Activated CD8-positive, alpha-beta T cell treated with anti-CD3 and anti-CD28 coated beads for 36 hours (primary cell): Measurements from ENCODE around the gene OR4Q2. TPM values are rescaled to one million over a fixed set of nuclear protein-coding genes. Genes with fewer than 3 reads are reported as not detected.

ENCODE experiments used
- ATAC-seq: fragments of 200-7000 bp; cut with Tn5 transposase; one replicate; pipeline ENCODE4 v1.10.0; 2021; ENCODE audit warnings: mild to moderate bottlenecking, moderate library complexity
- CTCF ChIA-PET: fragments of 350-600 bp; sonication (Branson Sonifier 250); formaldehyde crosslinking; loops from one replicate; lab custom pipeline; 2021; ENCODE audit warnings: antibody characterized with exemption; lab: Charles Lee
- POLR2A ChIA-PET: fragments of 350-600 bp; sonication (Branson Sonifier 250); formaldehyde crosslinking; loops from one replicate; lab custom pipeline; 2021; ENCODE audit warnings: antibody characterized with exemption; lab: Charles Lee
- DNase-seq: peaks from one replicate; pipeline ENCODE4 v3.0.0-alpha.2; 2020
- H3K27ac Mint-ChIP-seq: one replicate; pipeline ENCODE4 v1.8.0; 2021; ENCODE audit warnings: mild to moderate bottlenecking, mixed read lengths
- H3K27me3 Mint-ChIP-seq: one replicate; pipeline ENCODE4 v1.8.0; 2021; ENCODE audit warnings: mixed read lengths
- H3K36me3 Mint-ChIP-seq: one replicate; pipeline ENCODE4 v1.8.0; 2021; ENCODE audit warnings: low read depth, mixed read lengths
- H3K4me1 Mint-ChIP-seq: one replicate; pipeline ENCODE4 v1.8.0; 2021; ENCODE audit warnings: low read depth, mixed read lengths
- H3K4me3 Mint-ChIP-seq: one replicate; pipeline ENCODE4 v1.8.0; 2021; ENCODE audit warnings: mild to moderate bottlenecking, moderate library complexity, mixed read lengths
- H3K9me3 Mint-ChIP-seq: one replicate; pipeline ENCODE4 v1.8.0; 2021; ENCODE audit warnings: mixed read lengths
- intact Hi-C: fragments of 100-400 bp; cut with micrococcal nuclease; formaldehyde crosslinking; loops from one replicate; pipeline ENCODE4 v1.10.0; 2022
- total RNA-seq, 2 experiments: library from RNA; stranded (reverse); gene quantifications; one replicate each; pipeline ENCODE4 v1.2.3, GENCODE V29; 2021
- TF ChIP-seq, protein P1 (sequence below): fragments of 200-600 bp; IDR thresholded peaks from one replicate; pipeline ENCODE4 v1.8.0; 2022; ENCODE audit warnings: antibody characterized with exemption, mild to moderate bottlenecking

The OR4Q2 gene
- total RNA-seq, 2 experiments from 2014 or later = not detected

DNA sequence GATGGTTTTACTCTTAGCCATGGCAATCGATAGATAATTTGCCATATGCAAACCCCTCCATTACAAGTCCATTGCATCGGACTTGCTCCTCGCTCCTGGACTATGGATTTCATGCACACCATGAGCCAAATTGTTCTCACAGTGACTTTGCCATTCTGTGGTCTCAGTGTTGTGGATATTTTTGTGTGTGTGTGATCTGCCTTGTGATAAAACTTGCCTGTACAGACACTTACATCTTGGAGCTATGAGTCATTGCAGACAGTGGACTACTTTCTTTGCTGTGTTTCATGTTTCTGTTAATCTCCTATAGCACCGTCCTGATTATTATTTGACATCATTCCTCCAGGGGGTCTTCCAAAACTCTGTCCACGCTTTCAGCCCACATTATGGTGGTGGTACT is 42.3 kb downstream of the OR4Q2 start:
- TF ChIP-seq, protein P1, sequence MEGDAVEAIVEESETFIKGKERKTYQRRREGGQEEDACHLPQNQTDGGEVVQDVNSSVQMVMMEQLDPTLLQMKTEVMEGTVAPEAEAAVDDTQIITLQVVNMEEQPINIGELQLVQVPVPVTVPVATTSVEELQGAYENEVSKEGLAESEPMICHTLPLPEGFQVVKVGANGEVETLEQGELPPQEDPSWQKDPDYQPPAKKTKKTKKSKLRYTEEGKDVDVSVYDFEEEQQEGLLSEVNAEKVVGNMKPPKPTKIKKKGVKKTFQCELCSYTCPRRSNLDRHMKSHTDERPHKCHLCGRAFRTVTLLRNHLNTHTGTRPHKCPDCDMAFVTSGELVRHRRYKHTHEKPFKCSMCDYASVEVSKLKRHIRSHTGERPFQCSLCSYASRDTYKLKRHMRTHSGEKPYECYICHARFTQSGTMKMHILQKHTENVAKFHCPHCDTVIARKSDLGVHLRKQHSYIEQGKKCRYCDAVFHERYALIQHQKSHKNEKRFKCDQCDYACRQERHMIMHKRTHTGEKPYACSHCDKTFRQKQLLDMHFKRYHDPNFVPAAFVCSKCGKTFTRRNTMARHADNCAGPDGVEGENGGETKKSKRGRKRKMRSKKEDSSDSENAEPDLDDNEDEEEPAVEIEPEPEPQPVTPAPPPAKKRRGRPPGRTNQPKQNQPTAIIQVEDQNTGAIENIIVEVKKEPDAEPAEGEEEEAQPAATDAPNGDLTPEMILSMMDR = no peak
- Mint-ChIP-seq H3K4me3 (no peak overlapping the region), H3K27ac (no peak overlapping the region), H3K9me3 (peaks cover 4% of the 10 kb centered on the region), H3K4me1 (no peaks in the 10 kb centered on the region), H3K27me3 (peaks cover 6% of the 10 kb centered on the region), H3K36me3 (no peaks in the 10 kb centered on the region)
- ATAC-seq (no peak), DNase-seq (no peak)
- ChIA-PET CTCF (no interaction called here), POLR2A (no interaction called here)
- intact Hi-C loops = no loop called here

DNA sequence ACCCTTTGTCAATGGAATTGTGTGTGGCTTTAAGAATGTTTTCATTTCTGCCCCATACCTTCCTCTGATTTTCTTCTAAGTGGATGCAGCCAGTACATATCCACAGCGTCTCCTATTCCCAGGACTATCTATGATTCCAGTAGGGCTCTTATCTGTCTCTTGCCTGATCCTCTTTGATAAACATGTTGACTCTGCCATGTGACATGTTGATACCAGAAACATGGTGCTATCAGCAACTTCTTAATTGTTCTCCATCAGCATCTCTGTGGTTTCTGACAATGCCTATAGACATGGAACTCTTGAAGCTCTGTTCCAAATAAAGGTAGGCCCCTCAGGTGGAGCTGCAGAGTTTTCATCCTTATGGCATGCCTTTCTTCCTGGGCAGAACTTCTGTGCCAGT is 46.2 kb downstream of the OR4Q2 start:
- DNase-seq (no peak), ATAC-seq (no peak)
- intact Hi-C loops = no loop called here
- H3K36me3 Mint-ChIP-seq = no peaks in the 10 kb centered on the region
- no peaks in the 10 kb centered on the region for H3K4me1 Mint-ChIP-seq
- no peak overlapping the region for H3K4me3 Mint-ChIP-seq
- POLR2A ChIA-PET = no interaction called here
- TF ChIP-seq, protein P1 = no peak
- no peak overlapping the region for H3K27ac Mint-ChIP-seq
- H3K9me3 Mint-ChIP-seq = no peaks in the 10 kb centered on the region
- CTCF ChIA-PET = no interaction called here
- peaks cover 8% of the 10 kb centered on the region for H3K27me3 Mint-ChIP-seq

Other genes with a start within 250 kb of the OR4Q2 start
- gene OR4M1, start 228.7 kb upstream of the OR4Q2 start, total RNA-seq = not detected
- gene OR4N2, start 198.4 kb upstream of the OR4Q2 start, total RNA-seq = not detected
- not detected for gene OR4K2, start 127.0 kb upstream of the OR4Q2 start, total RNA-seq
- gene OR4K5, start 81.6 kb upstream of the OR4Q2 start, total RNA-seq = not detected
- gene OR4K1, start 71.2 kb upstream of the OR4Q2 start, total RNA-seq = not detected
- not detected for gene OR4K15, start 26.6 kb upstream of the OR4Q2 start, total RNA-seq
- not detected for gene OR4K14, start 17.1 kb downstream of the OR4Q2 start, total RNA-seq
- gene OR4K13, start 33.9 kb downstream of the OR4Q2 start, total RNA-seq = not detected
- gene OR4L1, start 57.9 kb downstream of the OR4Q2 start, total RNA-seq = not detected
- gene OR4K17, start 108.6 kb downstream of the OR4Q2 start, total RNA-seq = not detected
- gene OR4N5, start 136.7 kb downstream of the OR4Q2 start, total RNA-seq = not detected
- gene OR11G2, start 188.7 kb downstream of the OR4Q2 start, total RNA-seq = not detected
- not detected for gene OR11H6, start 221.5 kb downstream of the OR4Q2 start, total RNA-seq
- gene OR11H7, start 226.8 kb downstream of the OR4Q2 start, total RNA-seq = not detected
- gene OR11H4, start 237.1 kb downstream of the OR4Q2 start, total RNA-seq = not detected